Umbilical cord (tissue), 2 donors: ENCODE measurements around the gene USP12. TPM values are rescaled to one million over a fixed set of nuclear protein-coding genes. Genes with fewer than 3 reads are reported as not detected.
"Not testable (repeated sequence)": the region's sequence is repeated elsewhere in the genome, so short reads cannot be mapped to it uniquely, and the experiment has no call there.

Experiments used
- DNase-seq: peaks from one replicate; pipeline ENCODE4 v3.0.0-alpha.2; 2015; ENCODE audit warnings: low spot score
- total RNA-seq: library from RNA; depleted of rRNA; stranded (reverse); fragments of >200 nt; gene quantifications from one replicate; pipeline ENCODE4 v1.2.3, GENCODE V29; 2014; ENCODE audit warnings: low replicate concordance; ENCODE audit not compliant: insufficient read depth

The USP12 gene
- total RNA-seq, 1 donor from 2014 or later, result 52.2 TPM

GRCh38 chr13:27151798-27152599, 19.6 kb downstream of the USP12 start:
- no peak for DNase-seq

- no peak for DNase-seq
Measured at GRCh38 chr13:27149702-27150101, 21.9 kb downstream of the USP12 start.

GRCh38 chr13:27148900-27149299, 22.7 kb downstream of the USP12 start:
- DNase-seq, result no peak

- no peak for DNase-seq
Measured at GRCh38 chr13:27147530-27148170, 24.0 kb downstream of the USP12 start.

GRCh38 chr13:27141746-27142145, 29.9 kb downstream of the USP12 start:
- no peak for DNase-seq

GRCh38 chr13:27141159-27141558, 30.5 kb downstream of the USP12 start:
- DNase-seq, result not testable (repeated sequence)

- DNase-seq, result no peak
Measured at GRCh38 chr13:27140060-27140459, 31.6 kb downstream of the USP12 start.

GRCh38 chr13:27139565-27139964, 32.0 kb downstream of the USP12 start:
- no peak for DNase-seq

GRCh38 chr13:27138457-27139093, 33.0 kb downstream of the USP12 start:
- no peak for DNase-seq

GRCh38 chr13:27137759-27138158, 33.9 kb downstream of the USP12 start:
- DNase-seq, result no peak

GRCh38 chr13:27135023-27135422, 36.6 kb downstream of the USP12 start:
- DNase-seq, result no peak

- no peak for DNase-seq
Measured at GRCh38 chr13:27133889-27134288, 37.7 kb downstream of the USP12 start.

- DNase-seq, result no peak
Measured at GRCh38 chr13:27132538-27132937, 39.1 kb downstream of the USP12 start.

- DNase-seq, result no peak
Measured at GRCh38 chr13:27131906-27132305, 39.7 kb downstream of the USP12 start.

GRCh38 chr13:27130979-27131623, 40.5 kb downstream of the USP12 start:
- DNase-seq, result no peak

- DNase-seq, result no peak
Measured at GRCh38 chr13:27130223-27130978, 41.2 kb downstream of the USP12 start.

GRCh38 chr13:27128825-27129627, 42.6 kb downstream of the USP12 start:
- DNase-seq, result peak; percentile 14

- no peak for DNase-seq
Measured at GRCh38 chr13:27126859-27127258, 44.8 kb downstream of the USP12 start.

- DNase-seq, result no peak
Measured at GRCh38 chr13:27125357-27126282, 46.0 kb downstream of the USP12 start.
